Measurements from ENCODE around the gene DGCR8.
A peak's percentile ranks its signal among the peaks of the same experiment; 100 is the strongest.

Gene DGCR8

GRCh38 chr22:20114506-20115475 lies 34.8 kb downstream of the DGCR8 start:
- H3K36me3 ChIP-seq (ENCODE audit: control insufficient read depth, insufficient read depth, low read length) = peaks cover 30% of the 10 kb centered on the region
- DNase-seq (ENCODE audit: extremely low read depth, insufficient read length) = no peak

GRCh38 chr22:20115691-20116375 lies 35.8 kb downstream of the DGCR8 start, which contains the start of gene RANBP1:
Gene RANBP1, plus strand, starts transcription at chr22:20116104. Its CDS starts 81 bp downstream, at chr22:20116185.
- H3K4me3 ChIP-seq (replicated peaks; ENCODE audit: low read depth, low read length) = peak within 1 kb of the TSS; percentile 96
- TF ChIP-seq, protein P1, sequence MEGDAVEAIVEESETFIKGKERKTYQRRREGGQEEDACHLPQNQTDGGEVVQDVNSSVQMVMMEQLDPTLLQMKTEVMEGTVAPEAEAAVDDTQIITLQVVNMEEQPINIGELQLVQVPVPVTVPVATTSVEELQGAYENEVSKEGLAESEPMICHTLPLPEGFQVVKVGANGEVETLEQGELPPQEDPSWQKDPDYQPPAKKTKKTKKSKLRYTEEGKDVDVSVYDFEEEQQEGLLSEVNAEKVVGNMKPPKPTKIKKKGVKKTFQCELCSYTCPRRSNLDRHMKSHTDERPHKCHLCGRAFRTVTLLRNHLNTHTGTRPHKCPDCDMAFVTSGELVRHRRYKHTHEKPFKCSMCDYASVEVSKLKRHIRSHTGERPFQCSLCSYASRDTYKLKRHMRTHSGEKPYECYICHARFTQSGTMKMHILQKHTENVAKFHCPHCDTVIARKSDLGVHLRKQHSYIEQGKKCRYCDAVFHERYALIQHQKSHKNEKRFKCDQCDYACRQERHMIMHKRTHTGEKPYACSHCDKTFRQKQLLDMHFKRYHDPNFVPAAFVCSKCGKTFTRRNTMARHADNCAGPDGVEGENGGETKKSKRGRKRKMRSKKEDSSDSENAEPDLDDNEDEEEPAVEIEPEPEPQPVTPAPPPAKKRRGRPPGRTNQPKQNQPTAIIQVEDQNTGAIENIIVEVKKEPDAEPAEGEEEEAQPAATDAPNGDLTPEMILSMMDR (IDR thresholded peaks at IDR 0.05; ENCODE audit: insufficient read depth, low read length, poor library complexity, severe bottlenecking) = no peak
- DNase-seq (ENCODE audit: extremely low read depth, insufficient read length) = no peak
- H3K27me3 ChIP-seq (replicated peaks; ENCODE audit: control insufficient read depth, insufficient read depth, low read length) = no peaks in the 10 kb centered on the region
- H3K36me3 ChIP-seq (ENCODE audit: control insufficient read depth, insufficient read depth, low read length) = peaks cover 36% of the 10 kb centered on the region

More at GRCh38 chr22:20114506-20115475, 34.8 kb downstream of the DGCR8 start:
- TF ChIP-seq, protein P1 (IDR thresholded peaks at IDR 0.05; ENCODE audit: insufficient read depth, low read length, poor library complexity, severe bottlenecking) = no peak
- Histone ChIP-seq H3K27me3 (replicated peaks; ENCODE audit: control insufficient read depth, insufficient read depth, low read length) (no peaks in the 10 kb centered on the region), H3K4me3 (replicated peaks; ENCODE audit: low read depth, low read length) (no peak overlapping the region)

DNA sequence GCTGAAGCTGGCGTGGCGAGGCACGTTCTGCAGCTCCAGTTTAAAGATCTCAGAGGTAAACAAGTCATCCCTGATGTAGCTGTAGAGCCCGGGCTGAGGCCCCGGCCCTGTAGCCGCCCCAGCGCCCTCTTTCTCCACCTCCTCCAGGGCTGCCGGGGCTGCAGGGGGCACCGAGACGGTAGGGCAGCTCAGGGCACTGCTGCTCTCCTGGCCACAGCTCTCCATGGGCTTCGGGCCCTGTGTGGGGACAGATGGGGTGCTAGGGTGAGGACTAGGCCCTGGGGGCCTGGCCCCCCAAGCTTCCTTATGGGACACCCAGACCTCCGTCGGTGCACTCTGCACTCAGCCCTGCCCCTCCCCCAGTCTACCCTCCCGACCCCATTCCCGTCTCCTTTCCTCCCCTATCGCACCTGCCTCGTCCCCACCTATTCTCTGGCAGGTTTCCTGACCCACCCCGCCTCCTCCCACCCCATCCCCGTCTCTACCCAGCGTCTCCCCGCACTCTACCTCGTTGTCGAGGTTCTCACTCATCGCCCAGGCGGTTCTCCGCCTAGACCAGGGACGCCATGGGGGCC lies 36.4 kb downstream of the DGCR8 start:
- Histone ChIP-seq H3K27me3 (replicated peaks; ENCODE audit: control insufficient read depth, insufficient read depth, low read length) (no peaks in the 10 kb centered on the region), H3K4me3 (replicated peaks; ENCODE audit: low read depth, low read length) (peak overlapping the region; percentile 96), H3K36me3 (ENCODE audit: control insufficient read depth, insufficient read depth, low read length) (peaks cover 35% of the 10 kb centered on the region)
- DNase-seq (ENCODE audit: extremely low read depth, insufficient read length) = no peak
- TF ChIP-seq, protein P1 (IDR thresholded peaks at IDR 0.05; ENCODE audit: insufficient read depth, low read length, poor library complexity, severe bottlenecking) = no peak

DNA sequence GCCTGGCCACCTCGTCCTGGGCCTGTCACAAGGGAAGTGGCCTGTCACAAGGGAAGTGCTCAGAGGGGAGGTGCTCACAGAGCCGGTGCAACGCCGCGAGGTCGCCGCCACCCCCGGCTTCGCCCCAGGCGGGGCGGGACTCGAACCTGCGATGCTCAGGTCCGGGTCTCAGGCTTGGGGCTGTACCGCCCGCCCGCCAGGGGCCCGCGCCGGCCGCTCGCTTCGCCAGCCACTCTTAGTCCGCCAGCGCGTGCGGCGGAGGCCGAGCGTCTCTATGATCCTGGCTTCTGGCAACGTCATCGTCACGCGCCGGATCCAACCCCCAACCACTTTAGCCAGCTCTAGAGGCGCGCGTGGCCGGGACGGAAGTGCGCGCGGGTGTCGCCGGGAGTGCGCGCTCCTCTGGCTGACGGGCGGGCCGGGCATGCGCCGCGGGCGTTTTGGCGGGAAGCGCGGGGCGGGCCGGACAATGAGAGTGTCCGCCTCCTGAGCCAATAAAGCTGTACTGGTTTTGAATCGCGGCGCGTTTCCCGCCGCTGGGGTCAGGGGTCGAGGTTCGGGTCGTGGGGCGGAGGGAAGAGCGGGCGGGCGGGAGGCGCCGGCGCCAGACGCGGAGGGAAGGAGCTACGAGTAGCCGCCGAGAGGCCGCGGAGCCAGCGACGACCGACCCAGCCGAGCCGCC lies 37.1 kb downstream of the DGCR8 start, which contains the start of gene TRMT2A:
Gene TRMT2A (minus strand): TSS at position 276 of the 682 bp plus-strand sequence. CDS start 320 bp downstream, outside the sequence.
- TF ChIP-seq, protein P1 (IDR thresholded peaks at IDR 0.05; ENCODE audit: insufficient read depth, low read length, poor library complexity, severe bottlenecking) = no peak
- peaks cover 36% of the 10 kb centered on the region for H3K36me3 ChIP-seq (ENCODE audit: control insufficient read depth, insufficient read depth, low read length)
- H3K4me3 ChIP-seq (replicated peaks; ENCODE audit: low read depth, low read length) = peak within 1 kb of the TSS; percentile 96
- DNase-seq (ENCODE audit: extremely low read depth, insufficient read length) = peak; percentile 100
- H3K27me3 ChIP-seq (replicated peaks; ENCODE audit: control insufficient read depth, insufficient read depth, low read length) = no peaks in the 10 kb centered on the region

GRCh38 chr22:20117633-20118299 lies 37.7 kb downstream of the DGCR8 start:
- TF ChIP-seq, protein P1 (IDR thresholded peaks at IDR 0.05; ENCODE audit: insufficient read depth, low read length, poor library complexity, severe bottlenecking) = no peak
- peak; percentile 69 for DNase-seq (ENCODE audit: extremely low read depth, insufficient read length)
- no peaks in the 10 kb centered on the region for H3K27me3 ChIP-seq (replicated peaks; ENCODE audit: control insufficient read depth, insufficient read depth, low read length)
- peaks cover 34% of the 10 kb centered on the region for H3K36me3 ChIP-seq (ENCODE audit: control insufficient read depth, insufficient read depth, low read length)
- H3K4me3 ChIP-seq (replicated peaks; ENCODE audit: low read depth, low read length) = peak overlapping the region; percentile 88
